ENCODE data around the gene MBNL1. TPM values are rescaled to one million over a fixed set of nuclear protein-coding genes. Genes with fewer than 3 reads are reported as not detected.

Gene MBNL1
- total and polyA plus RNA-seq, 2 donors (not counting 3 experiments of a cell fraction or from before 2014, with no cell fraction given), result 179 to 362 TPM

DNA sequence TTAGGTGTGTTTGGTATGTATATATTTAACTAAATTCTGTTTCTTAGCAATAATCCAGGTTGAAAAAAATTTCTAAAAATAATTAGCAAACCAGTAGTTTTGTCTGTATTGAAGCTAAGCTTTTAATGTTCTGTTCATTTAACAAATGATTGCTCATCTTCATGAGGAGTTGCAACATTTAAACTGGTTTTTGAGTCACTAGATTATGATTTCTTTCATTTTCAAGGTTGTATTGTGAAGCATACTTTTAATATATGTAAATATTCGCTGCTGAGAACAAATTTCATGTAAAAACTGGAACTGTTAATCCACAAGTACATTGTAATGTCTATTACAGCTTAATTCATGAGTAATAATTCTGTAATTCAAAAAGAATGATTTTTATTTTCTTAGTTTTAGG, 192.7 kb downstream of the MBNL1 start:
- Histone ChIP-seq H3K4me1 (ENCODE audit: control insufficient read depth, extremely low read depth, insufficient read depth, low read length) (no peaks in the 10 kb centered on the region), H3K9me1 (replicated peaks; ENCODE audit: control insufficient read depth, extremely low read depth, insufficient read depth, low read length) (peaks cover 4% of the 10 kb centered on the region), H3K79me2 (ENCODE audit: control insufficient read depth, insufficient read depth, low read length) (peaks cover 14% of the 10 kb centered on the region), H3K4me3 (replicated peaks in 1 of 3; ENCODE audit: insufficient read depth in 1 of 3, low read depth in 1 of 3, low read length in 3 of 3) (no peak overlapping the region), H3K36me3 (ENCODE audit: control insufficient read depth in 2 of 2, extremely low read depth in 1 of 2, insufficient read depth in 2 of 2, low read length in 2 of 2) (peaks cover 13 to 39% of the 10 kb centered on the region in 2 experiments), H3K9ac (replicated peaks; ENCODE audit: extremely low read depth, insufficient read depth, low read length) (no peak overlapping the region), H3K27ac (ENCODE audit: insufficient read depth, low read depth, low read length) (no peak overlapping the region), H3K27me3 (ENCODE audit: control insufficient read depth in 2 of 2, insufficient read depth in 2 of 2, low read length in 2 of 2) (no peaks in the 10 kb centered on the region), H4K20me1 (replicated peaks; ENCODE audit: control insufficient read depth, extremely low read depth, insufficient read depth, low read length) (peaks cover 6% of the 10 kb centered on the region), H2AFZ (ENCODE audit: low read depth, low read length) (no peak overlapping the region), H3K4me2 (ENCODE audit: insufficient read depth, low read length) (no peak overlapping the region), H3K9me3 (replicated peaks; ENCODE audit: control insufficient read depth, insufficient read depth, low read length) (no peaks in the 10 kb centered on the region)
- DNase-seq (ENCODE audit: low read depth, low spot score), result no peak
- FAIRE-seq, result no peak
- POLR2A ChIA-PET, result no interaction called here
- TF ChIP-seq, protein P1, sequence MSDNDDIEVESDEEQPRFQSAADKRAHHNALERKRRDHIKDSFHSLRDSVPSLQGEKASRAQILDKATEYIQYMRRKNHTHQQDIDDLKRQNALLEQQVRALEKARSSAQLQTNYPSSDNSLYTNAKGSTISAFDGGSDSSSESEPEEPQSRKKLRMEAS (IDR thresholded peaks at IDR 0.05; ENCODE audit: insufficient read depth, insufficient read length), result no peak
- no peak for TF ChIP-seq JUN (IDR thresholded peaks at IDR 0.05; ENCODE audit: borderline replicate concordance, insufficient read depth, insufficient read length, low read depth)
- no peak for TF ChIP-seq EZH2 (IDR thresholded peaks at IDR 0.05; ENCODE audit: borderline replicate concordance, low read depth, low read length, severe bottlenecking)
- TF ChIP-seq MYC (IDR thresholded peaks at IDR 0.05; ENCODE audit: low read depth, low read length), result no peak
- no peak for TF ChIP-seq FOS (IDR thresholded peaks at IDR 0.05; ENCODE audit: borderline replicate concordance, insufficient read depth, low read length)
- TF ChIP-seq POLR2A (IDR thresholded peaks at IDR 0.05; ENCODE audit: low read depth, low read length), result no peak
- intact Hi-C loops (cut with micrococcal nuclease) (no loop called here), dilution Hi-C loops (cut with MboI; ENCODE audit: extremely low pct_ligation_motif_present, low sequenced_read_pairs) (no loop called here)
- no TSS peak for BruUV-seq (replicated peaks)
- CTCF ChIA-PET, result interaction anchor here (1.0 to 1.2 kb wide), 2 partner anchors 11 to 18 kb away, joined by 4 to 8 read pairs; no protein-coding TSS in a partner anchor

DNA sequence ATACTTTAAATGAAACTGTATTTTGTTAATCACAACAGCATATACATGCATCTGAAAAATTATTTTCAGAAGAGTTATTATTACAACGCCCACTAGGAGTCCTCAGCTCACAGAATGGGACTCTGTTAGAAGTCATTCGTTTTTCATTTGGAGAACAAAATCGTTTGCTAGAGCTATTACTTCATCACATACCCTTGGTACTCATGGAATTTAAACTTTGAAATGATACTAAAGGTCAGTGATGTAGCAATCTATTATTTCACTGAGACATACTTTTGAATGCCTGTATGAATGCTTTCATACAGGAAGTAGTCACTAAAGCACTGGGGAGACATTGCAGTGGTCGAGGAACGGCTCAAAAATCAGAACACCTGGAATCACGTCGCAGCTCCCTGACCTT, 198.1 kb downstream of the MBNL1 start:
- DNase-seq (ENCODE audit: low read depth, low spot score) (peak; percentile 49), FAIRE-seq (no peak)
- Histone ChIP-seq H2AFZ (ENCODE audit: low read depth, low read length) (no peak overlapping the region), H3K79me2 (ENCODE audit: control insufficient read depth, insufficient read depth, low read length) (no peaks in the 10 kb centered on the region), H3K9ac (replicated peaks; ENCODE audit: extremely low read depth, insufficient read depth, low read length) (no peak overlapping the region), H3K4me1 (ENCODE audit: control insufficient read depth, extremely low read depth, insufficient read depth, low read length) (no peaks in the 10 kb centered on the region), H3K4me2 (ENCODE audit: insufficient read depth, low read length) (no peak overlapping the region), H3K9me3 (replicated peaks; ENCODE audit: control insufficient read depth, insufficient read depth, low read length) (no peaks in the 10 kb centered on the region), H3K36me3 (ENCODE audit: control insufficient read depth in 2 of 2, extremely low read depth in 1 of 2, insufficient read depth in 2 of 2, low read length in 2 of 2) (peaks cover 8 to 25% of the 10 kb centered on the region in 2 experiments), H3K27me3 (ENCODE audit: control insufficient read depth in 2 of 2, insufficient read depth in 2 of 2, low read length in 2 of 2) (no peaks in the 10 kb centered on the region), H4K20me1 (replicated peaks; ENCODE audit: control insufficient read depth, extremely low read depth, insufficient read depth, low read length) (peaks cover 4% of the 10 kb centered on the region), H3K27ac (ENCODE audit: insufficient read depth, low read depth, low read length) (no peak overlapping the region), H3K9me1 (replicated peaks; ENCODE audit: control insufficient read depth, extremely low read depth, insufficient read depth, low read length) (no peaks in the 10 kb centered on the region), H3K4me3 (replicated peaks in 1 of 3; ENCODE audit: insufficient read depth in 1 of 3, low read depth in 1 of 3, low read length in 3 of 3) (no peak overlapping the region)
- ChIA-PET POLR2A (no interaction called here), CTCF (interaction anchor here (0.6 to 2.6 kb wide), 13 partner anchors 8 to 494 kb away, joined by 3 to 15 read pairs (median 4); no protein-coding TSS in a partner anchor)
- intact Hi-C loops (cut with micrococcal nuclease), result no loop called here
- TF ChIP-seq FOS (IDR thresholded peaks at IDR 0.05; ENCODE audit: borderline replicate concordance, insufficient read depth, low read length) (no peak), GATA2 (IDR thresholded peaks at IDR 0.05; ENCODE audit: insufficient read depth, insufficient read length, low read depth, low read length) (no peak)
- TF ChIP-seq, protein P2, sequence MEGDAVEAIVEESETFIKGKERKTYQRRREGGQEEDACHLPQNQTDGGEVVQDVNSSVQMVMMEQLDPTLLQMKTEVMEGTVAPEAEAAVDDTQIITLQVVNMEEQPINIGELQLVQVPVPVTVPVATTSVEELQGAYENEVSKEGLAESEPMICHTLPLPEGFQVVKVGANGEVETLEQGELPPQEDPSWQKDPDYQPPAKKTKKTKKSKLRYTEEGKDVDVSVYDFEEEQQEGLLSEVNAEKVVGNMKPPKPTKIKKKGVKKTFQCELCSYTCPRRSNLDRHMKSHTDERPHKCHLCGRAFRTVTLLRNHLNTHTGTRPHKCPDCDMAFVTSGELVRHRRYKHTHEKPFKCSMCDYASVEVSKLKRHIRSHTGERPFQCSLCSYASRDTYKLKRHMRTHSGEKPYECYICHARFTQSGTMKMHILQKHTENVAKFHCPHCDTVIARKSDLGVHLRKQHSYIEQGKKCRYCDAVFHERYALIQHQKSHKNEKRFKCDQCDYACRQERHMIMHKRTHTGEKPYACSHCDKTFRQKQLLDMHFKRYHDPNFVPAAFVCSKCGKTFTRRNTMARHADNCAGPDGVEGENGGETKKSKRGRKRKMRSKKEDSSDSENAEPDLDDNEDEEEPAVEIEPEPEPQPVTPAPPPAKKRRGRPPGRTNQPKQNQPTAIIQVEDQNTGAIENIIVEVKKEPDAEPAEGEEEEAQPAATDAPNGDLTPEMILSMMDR (IDR thresholded peaks at IDR 0.05; ENCODE audit: extremely low read depth in 1 of 2, insufficient read depth in 1 of 2, low read depth in 1 of 2, low read length in 2 of 2), result peak; percentile 26 to 44
- dilution Hi-C loops (cut with MboI; ENCODE audit: extremely low pct_ligation_motif_present, low sequenced_read_pairs), result no loop called here
- no TSS peak for BruUV-seq (replicated peaks)
